HG02642 (cell line): ENCODE data around the gene CTBP2.
"Not testable (repeated sequence)": the region's sequence is repeated elsewhere in the genome, so short reads cannot be mapped to it uniquely, and the experiment has no call there.

Source experiments
- ATAC-seq: cut with Tn5 transposase; IDR thresholded peaks from one replicate; pipeline ENCODE4 v1.9.1; 2021; ENCODE audit warnings: mild to moderate bottlenecking; ENCODE audit not compliant: unreplicated experiment, poor library complexity

CTBP2 gene

DNA sequence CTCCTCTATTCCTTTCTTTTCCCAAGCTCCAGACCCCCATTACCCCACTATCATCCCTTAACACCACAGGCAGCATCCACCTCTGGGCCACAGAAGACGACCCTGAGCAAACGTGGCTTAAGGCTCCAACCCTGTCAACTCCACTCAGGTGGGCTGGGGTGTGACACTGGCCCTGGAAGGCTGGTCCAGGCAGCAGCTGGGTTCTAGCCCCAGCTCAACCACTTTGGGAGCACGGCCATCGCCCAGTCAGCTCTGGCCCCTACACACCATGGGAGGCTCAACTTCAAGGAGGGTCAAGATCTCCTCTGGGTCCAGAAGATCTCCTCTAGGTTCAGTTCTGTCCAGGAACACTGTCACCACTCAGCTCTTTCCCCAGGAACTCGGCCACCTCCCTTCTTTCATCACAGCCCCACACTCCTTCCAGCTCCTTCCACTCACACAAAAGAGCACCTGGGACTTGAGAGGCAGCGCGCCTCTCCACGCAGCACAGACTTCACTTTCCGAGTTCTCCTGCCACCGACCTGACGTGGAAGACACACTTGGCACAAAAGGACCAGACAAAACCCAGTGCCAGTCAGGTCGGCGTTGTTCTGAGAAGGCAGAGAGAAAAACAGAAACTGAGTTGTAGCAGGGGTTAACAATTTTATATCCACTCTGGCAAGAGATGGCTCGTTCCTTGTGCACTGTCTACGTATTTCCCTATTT lies 84.1 kb downstream of the CTBP2 start:
- ATAC-seq, result no peak

DNA sequence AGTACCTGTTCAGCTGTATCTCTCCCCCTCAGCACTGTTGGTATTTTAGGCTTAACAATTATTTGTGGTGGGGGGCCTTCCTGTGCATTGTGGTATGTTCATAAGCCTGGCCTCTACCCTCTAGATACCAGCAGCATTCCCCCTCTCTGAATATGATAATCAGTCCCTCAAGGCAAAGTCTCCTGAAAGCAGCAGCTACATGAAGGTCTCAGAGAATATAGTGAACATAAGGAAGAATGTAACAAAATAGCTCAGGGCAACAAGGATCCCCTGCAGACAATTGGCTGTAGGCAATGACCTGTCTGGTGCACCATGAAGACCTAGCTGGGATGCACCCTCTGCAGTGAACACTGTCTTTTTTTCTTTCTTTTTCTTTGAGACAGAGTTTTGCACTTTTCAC lies 86.4 kb downstream of the CTBP2 start:
- ATAC-seq, result no peak

DNA sequence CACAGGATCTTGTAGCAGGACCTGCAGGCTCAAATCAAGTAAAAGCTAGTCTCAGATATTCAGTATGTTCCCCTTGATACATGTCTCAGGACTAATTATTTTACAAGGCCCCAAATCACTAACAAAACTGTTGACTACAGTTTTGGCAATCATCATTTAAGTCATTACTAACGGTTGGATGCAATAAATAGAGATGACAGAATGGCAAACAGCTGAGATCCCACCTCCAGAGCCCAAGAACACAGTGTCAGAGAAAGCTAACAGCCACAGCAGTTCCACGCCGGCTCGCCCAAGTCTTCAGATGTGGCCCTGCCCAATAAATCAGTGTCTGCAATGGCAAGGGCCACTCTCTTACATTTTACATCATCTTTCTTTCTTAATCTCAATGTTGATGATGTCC lies 87.6 kb downstream of the CTBP2 start:
- ATAC-seq, result no peak

DNA sequence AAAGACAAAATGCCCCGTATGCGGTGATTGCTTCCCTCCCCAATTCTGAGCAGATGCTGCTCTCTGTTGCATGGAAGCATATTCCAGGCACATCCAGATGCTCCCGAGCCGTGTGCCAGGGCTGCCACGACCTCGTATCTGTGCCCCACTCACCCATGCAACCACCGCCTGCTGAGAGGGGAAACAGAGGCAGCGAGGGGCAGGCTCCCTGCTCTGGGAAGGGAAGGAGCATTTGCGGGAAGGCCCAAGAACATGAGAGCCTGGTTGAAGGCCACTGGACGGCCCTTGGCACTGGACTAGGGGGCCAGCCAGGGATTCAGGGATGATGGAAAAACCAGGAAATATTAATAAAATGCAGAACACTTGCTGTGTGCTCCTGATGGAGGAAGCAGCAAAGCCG lies 89.4 kb downstream of the CTBP2 start:
- ATAC-seq, result no peak

DNA sequence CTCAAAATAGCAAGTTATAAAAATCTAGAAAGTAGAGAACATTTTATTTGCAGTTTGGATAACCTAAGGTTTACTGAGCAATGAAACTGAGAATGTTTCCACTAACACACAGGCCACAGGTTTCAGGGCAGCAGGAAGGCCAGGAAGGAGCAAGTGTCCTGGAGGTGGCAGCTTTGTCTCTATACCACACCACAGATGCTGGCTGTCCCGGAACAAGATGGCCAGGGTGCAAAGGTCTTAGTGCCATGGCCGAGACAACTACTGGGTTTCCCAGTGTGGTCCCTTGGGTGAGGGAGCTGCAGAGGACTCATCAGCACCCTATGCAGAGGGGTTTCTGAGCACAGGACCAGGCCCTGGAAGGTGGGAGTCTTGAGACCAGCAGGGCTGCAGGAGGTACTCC lies 92.0 kb downstream of the CTBP2 start:
- ATAC-seq, result no peak

DNA sequence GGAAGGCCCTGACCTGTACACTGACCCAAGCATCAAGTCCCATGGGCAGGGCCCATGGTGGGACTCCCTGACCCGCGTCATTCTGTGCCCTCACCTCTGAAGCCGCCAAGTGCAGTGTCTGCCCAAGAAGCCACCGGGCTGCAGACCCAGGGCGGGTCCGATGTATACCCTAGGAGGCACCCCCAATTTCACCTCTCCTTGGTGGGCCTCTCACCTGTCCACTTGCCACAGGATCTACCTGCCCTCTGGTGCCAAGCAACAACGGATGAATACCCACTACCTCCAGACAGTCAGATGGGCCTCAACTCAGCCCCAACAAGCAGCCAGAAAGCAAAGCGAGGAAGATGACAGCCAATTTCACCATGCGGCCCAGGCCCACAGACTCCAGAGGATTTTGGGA lies 92.6 kb downstream of the CTBP2 start:
- no peak for ATAC-seq

DNA sequence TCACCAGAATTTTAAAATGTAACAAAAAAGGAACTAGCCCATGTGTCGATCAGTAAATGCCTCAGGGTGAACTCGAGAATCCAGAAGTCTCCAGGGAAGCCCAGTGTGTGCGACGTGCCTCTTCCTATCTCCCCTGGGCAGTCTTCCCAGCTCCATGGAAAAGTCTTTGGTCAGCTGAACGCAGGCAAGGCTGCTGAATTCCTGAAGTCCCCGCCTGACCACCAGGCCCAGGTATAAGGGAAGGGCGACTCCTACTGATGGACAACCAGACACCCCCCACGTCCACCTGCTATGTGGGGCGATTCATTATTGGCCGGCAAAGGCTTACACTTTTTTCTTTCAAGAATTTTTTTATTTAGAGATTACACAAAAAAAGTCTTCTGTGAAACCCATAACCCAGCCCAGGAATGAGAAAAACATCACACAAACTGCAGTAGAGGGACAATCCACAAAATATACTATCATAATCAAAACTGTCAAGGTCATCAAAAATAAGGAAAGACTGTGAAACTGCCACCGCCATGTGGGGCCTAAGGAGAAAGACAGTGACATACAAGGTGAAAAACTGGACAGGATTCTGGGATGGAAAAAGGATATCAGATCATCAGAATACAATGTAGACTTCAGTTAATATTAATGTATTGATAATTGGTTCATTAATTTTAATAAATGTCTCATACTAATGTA lies 93.5 kb downstream of the CTBP2 start:
- no peak for ATAC-seq

DNA sequence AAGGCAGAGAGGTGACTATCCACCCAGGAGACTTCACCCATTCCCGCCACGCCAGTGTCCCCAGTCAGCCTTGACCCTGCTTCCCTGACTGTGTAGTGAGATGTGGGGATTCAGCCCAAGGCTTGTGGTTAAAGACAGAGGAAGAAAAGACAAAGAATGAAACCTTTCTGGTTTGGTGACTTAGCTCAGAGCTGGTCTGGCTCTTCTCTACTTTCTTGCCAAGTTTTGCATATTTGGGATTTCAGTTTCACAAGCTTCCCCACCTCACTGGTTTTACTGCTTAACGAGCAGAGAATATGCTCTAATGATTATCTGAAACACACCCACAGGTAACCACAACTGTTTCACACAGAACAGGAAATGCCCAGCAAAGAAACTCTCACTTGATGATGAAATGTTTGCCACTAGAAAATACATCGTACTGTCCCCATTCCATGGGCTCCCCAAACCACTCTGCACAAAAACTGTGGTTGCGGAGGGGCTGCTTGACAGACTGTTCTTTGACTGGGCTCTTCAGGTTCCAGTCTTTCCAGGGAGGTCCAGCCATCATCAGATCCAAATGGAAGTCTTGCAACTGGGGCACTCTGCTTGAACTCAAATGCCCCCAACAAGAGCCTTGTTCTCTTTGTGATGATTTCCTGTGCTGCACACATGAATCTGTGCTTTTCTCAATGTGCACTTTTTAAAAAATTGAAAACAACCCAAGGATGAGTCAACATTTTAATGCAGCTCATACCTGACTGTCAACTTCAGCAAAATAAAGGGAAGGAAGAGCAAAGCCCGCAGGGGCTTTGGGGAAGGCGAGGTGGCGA lies 95.5 kb downstream of the CTBP2 start:
- ATAC-seq, result peak; percentile 96

DNA sequence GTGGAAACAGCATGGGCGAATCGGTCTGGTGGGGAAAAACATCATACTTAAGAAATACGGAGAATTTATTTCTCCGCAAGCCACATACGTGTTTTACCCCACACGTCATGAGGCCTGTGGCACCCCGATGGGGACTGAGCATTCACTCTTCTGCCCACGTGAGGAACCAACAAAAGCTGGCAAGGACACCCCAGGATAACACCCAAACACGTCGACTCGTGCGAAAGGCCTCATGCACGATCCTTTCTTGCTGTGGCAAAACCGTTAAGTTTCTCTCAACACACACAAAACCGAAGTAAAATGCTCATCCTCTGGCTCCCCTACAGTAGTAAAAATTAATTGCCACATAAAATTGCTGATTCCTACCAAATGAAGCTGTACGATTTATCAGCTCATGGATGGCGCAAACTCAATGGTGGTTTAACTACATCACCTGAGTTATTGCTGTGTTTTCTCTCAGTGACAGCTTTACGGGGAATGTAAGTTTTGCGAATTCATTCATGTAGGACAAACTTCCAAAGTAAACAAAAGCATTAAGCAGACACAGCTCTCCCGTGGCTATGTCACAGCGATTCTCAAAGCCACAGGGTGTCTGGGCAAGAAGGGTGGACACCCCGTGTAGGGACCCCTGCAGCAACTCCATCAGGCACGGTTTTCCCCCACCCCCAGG lies 97.0 kb downstream of the CTBP2 start:
- no peak for ATAC-seq

DNA sequence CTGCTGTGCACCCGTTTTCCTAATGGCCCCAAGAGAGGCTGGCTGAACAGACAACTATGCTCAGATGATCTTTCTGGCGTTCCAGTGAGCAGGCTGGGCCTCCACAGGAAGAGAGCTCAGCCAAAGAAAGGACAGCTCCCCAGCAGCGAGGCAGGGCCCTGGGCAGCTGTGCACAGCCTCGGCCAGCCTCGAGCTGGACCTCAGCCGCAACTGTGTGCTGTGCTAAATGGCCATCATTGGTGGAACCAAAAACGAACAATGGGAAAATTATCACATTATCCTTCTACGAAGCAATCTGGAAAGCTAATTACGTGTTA lies 97.5 kb downstream of the CTBP2 start:
- no peak for ATAC-seq

DNA sequence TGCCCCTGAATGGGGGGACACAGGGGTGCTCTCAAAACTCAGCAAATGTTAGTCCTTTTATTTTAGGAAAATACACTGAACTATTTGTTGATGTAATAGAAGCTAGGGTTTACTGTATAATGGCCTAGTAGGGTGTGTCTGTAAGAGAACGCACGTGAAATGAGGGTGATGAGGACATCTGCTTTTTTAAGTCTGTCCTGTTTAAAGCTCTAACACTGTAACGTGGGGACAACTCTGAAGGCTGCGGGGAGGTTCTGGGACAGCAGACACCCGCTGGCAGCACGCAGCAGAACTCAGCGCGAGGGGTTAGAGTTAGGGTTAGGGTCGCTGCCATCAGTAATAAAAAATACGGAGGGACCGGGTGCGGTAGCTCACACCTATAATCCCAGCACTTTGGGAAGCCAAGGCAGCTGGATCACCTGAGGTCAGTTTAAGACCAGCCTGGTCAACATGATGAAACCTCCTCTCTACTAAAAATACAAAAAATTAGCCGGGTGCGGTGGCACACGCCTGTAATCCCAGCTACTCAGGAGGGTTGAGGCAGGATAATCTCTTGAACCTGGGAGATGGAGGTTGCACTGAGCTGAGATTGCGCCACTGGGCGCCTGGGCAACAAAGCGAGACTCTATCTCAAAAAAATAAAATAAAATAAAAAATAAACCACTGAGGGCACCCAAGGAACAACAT lies 98.0 kb downstream of the CTBP2 start:
- ATAC-seq, result no peak

DNA sequence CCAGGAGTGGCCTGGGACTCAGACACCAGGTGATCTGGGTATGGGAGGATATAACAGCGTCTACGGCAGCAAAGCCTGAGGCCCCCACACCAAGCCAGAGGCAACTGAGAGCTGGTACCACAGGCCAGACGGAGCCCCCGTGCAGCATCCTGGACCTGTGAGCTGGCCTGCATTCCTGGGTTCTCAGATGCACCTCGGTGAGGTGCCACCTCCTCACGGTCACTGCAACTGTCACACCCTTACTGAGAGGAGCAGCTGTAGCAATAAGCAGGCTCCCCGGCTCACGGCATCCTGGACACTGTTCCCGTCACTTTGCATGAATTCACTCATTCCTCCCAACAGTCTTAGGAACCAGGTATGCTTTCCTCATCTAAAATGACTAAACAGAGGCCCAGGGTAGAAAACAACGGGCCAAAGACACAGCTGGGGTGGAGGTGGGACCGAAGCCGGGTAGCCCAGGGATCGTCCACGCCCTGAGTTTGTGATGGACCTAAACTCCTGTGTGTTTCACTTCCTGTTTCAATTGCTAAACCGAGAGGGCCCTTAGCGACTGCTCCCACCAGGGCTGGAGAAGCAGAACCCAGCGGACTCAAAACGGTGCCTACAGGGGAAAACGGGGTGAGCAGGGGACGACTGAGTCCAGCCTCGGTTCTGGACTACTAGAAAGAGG lies 98.7 kb downstream of the CTBP2 start:
- peak; percentile 32 for ATAC-seq

DNA sequence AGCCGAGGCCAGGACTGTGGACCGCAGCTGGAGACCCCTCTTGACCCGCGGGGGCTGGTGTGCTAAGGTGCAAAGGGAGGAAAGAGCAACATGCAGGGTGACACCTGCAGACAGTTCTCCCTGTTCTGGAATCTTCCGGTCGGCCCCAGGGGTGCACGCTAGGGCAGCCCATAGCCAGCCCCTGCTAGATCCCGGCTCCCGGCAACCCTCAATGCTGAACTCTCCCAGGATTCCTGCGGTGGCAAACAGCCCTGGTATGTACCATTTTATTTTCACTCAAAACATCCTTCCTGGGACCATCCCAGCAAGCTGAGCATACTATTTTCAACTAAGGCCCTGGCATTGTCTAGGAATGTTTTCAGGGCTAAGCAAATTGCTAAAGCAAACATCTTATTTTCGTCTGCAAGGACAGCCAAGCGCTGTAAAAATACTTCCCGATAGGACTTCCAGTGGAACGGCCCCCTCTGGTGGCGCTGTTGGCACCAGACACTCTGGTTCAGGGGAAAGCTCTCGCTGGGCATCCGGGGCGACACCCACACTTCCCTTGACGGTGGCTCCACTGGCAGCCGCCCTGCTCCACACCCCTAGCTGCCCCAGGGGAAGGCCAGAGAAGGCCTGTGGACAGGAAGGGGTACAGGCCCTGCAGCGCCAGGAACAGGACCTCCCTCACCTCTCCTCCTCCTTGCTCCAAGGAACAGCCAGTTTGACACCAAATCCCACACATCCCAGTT lies 99.4 kb downstream of the CTBP2 start:
- no peak for ATAC-seq

DNA sequence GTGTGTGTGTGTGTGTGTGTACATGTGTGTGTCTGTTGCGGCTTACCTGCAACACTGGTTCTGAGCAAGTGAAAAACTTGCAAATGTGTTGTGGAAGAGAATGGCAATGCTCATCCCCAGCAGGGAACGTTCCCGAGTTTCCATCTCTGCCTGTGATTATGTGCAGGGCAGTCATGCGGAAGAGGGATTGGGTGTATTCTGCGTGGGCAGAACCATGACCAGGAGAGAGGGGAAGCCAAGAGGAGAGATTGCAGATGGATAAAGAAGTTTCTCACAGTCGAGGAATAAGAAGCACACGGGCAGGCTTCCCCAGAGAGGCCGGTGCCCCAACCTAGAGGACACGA lies 99.9 kb downstream of the CTBP2 start:
- no peak for ATAC-seq

DNA sequence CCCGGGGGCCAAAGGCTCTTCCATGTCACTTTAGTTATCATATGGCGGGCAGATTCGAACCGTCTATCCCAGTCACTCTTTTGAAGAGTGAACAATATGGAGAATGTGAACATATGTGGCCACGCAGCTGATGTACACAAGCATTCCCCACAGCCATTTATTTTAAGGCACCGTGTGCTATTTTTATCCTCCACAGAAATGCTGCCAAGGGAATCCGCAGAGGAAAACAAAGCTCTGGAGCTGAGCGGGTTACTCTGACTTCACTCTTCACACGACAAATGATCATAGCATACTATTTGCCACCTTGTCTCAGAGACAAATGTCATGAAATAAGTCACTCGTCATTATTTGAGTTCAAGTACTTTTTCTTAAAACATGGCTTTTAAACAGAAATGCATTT lies 100.3 kb downstream of the CTBP2 start:
- ATAC-seq, result no peak

DNA sequence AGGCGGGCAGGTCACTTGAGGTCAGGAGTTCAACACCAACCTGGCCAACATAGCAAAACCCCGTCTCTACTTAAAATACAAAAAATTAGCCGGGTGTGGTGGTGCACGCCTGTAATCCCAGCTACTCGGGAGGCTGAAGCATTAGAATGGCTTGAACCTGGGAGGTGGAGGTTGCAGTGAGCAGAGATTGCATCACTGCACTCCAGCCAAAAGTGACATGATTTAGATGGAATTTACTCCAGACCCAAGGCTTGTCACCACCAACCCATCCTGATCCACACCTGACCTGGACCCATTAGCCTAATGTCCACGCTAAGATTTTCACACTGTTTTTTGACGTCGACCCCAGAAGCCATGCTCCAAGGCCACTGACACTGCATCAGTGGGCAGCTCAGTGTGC lies 101.0 kb downstream of the CTBP2 start:
- ATAC-seq, result not testable (repeated sequence)

DNA sequence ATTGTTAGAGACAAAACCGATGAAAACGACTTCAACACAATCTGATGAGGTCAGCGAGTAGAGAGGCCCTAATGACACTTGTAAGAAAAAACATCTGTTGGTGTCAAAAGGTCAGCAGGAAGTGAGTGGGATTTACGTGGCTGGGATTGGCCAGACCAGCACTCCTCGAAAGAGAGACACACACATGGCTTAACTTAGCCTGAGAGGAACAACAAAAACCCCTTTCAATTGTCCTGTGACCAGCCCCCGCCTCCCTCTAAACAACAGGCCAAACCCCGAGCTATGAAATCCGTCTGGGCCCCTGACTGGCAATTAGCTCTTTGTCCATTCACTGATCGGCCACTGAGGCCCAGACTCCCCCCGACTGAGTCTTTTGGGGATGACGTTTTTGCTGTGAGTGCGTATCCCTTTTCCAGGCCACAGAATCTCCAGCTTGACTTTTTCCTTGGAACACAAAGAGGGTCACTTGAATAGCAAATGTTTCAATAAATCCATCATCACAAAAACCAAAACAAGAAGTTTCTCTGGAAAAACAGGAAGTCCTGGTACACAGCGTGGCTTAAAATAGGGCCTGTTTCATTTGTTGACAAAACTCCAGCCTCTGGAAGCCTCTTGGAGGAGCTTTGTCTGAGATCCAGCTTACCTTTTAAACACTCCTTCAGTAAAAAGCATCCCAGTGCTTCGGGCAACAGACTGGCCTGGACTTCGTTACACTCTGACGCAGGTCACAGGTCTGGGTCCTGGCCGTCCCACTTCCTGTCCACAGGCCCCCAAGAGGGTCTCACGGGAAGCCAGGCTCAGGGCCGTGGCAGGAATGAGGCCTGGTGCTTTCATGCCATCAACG lies 103.0 kb downstream of the CTBP2 start:
- no peak for ATAC-seq
